NCI-H1417 (cell line): ENCODE results near the gene EXD3.
"Not testable (repeated sequence)": the region's sequence is repeated elsewhere in the genome, so short reads cannot be mapped to it uniquely, and the experiment has no call there.

Source experiments
- DNase-seq, 3 experiments: peaks; one replicate each; lab custom pipeline; 2025; lab: John Stamatoyannopoulos, UW

EXD3 gene

GRCh38 chr9:137339908-137340462 lies 83.0 kb downstream of the EXD3 start:
- DNase-seq, result not testable (repeated sequence)

DNA sequence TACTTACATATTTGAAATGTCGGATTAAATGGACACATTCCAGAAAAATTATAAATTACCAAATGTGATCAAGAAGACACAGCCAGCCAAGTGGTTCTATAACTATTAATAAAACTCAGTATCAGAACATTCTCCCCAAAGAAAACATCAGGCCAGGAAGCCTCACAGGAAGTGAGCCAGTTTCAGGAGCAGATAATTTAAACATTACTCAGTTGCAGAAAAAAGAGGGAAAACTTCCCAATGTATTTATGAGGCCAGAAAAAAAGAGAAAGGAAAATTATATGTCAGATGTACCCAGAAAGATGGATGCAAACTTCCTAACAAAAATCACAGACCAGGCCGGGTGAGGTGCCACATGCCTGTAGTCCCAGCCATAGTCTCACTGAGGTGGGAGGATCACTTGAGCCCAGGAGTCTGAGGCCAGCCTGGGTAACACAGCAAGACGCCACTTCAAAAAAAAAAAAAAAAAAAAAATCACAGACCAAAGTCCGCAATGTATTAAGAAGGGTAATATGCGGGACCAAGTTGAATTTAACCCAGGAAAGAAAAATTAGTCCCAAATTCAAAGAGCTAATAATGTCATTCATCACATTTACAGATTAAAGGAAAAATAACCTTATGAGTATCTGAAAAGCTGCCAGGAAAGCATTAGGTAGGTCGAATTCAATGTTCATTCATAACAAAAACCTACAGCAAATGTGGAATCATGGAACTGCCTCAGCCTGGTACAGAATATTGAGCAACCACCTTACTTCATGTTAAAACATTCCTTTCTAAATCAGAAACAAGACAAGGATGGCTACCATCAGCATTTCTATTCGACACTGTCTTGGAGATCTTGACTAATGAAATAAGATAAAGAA lies 83.7 kb downstream of the EXD3 start:
- DNase-seq, result no peak

GRCh38 chr9:137336735-137337134 lies 86.2 kb downstream of the EXD3 start:
- no peak for DNase-seq

- DNase-seq, result no peak
These were observed 89.8 kb downstream of the EXD3 start for GRCh38 chr9:137333016-137333671.

GRCh38 chr9:137331929-137332328 lies 91.0 kb downstream of the EXD3 start:
- DNase-seq, result no peak

- DNase-seq, result no peak
These were observed 92.3 kb downstream of the EXD3 start for GRCh38 chr9:137330689-137331088.

GRCh38 chr9:137329590-137329989 lies 93.4 kb downstream of the EXD3 start:
- not testable (repeated sequence) for DNase-seq

DNA sequence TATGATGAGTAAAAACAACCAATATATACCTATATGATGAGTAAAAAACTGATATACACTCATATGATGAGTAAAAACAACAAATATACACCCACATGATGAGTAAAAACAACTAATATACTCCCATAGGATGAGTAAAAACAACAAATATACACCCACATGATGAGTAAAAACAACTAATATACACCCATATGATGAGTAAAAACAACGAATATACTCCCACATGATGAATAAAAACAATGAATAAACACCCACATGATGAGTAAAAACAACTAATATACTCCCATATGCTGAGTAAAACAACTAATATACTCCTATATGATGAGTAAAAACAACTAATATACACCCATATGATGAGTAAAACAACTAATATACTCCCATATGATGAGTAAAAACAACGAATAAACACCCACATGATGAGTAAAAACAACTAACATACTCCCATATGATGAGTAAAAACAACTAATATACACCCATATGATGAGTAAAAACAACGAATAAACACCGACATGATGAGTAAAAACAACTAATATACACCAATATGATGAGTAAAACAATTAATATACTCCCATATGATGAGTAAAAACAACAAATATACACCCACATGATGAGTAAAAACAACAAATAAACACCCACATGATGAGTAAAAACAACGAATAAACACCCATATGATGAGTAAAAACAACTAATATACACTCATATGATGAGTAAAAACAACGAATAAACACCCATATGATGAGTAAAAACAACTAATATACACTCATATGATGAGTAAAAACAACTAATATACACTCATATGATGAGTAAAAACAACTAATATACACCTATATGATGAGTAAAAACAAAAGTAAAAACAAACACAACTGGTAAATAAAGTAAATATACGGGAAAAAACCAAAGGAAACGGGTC lies 95.1 kb downstream of the EXD3 start:
- not testable (repeated sequence) for DNase-seq

- no peak for DNase-seq
These were observed 96.4 kb downstream of the EXD3 start for GRCh38 chr9:137326445-137327065.

DNA sequence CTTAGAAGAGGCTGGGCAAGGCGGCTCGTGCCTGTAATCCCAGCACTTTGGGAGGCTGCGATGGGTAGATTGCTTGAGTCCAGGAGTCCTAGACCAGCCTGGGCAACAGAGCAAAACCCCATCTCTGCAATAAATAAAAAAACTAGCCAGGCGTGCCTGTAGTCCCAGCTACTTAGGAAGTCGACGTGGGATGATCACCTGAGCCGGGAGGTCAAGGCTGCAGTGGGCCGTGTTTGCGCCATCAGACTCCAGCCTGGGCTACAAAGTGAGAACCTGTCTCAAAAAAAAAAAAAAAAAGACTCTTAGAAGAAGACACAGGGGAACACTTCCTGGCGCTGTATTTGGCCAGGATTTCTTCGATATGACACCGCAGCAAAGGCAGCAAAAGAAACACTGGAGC lies 97.2 kb downstream of the EXD3 start:
- no peak for DNase-seq

GRCh38 chr9:137325124-137325523 lies 97.8 kb downstream of the EXD3 start:
- no peak for DNase-seq

DNA sequence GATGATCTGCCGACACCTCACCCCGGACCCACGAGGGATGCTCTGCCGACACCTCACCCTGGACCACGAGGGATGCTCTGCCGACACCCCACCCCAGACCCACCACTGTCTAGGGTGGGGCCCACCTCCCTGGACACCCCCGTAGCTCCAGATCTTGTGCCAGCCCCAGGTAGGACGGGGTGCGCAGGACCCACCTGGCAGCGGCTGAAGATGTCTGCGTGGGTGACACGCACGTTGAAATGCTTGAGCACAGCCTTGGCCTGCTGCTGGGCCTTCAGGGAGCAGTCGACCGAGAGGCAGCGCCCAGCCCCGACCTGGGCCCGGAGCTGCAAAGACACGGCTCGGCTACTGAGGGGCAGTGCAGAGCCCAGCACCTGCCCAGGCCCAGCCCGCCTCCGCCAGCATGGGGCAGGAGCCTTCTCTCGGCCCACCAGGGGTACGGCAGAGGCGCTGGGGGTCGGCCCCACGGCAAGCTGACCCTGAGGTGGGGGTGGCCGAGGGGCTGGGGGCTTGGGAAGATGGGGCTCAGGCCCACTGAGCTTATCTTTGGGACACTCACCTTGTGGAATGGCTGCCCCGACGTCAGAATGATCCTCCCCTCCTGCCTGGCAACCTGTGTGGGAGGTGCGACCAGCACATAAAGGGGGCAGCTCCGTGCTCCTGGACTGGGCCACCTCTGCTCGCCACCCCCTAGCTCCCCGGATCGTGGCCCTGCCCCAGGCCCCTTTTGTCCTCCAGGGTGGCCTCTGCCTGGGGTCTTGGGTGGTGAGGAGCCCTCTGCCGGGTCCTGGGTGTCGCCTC lies 99.2 kb downstream of the EXD3 start:
- no peak for DNase-seq

GRCh38 chr9:137321726-137322361 lies 101.1 kb downstream of the EXD3 start:
- no peak for DNase-seq

DNA sequence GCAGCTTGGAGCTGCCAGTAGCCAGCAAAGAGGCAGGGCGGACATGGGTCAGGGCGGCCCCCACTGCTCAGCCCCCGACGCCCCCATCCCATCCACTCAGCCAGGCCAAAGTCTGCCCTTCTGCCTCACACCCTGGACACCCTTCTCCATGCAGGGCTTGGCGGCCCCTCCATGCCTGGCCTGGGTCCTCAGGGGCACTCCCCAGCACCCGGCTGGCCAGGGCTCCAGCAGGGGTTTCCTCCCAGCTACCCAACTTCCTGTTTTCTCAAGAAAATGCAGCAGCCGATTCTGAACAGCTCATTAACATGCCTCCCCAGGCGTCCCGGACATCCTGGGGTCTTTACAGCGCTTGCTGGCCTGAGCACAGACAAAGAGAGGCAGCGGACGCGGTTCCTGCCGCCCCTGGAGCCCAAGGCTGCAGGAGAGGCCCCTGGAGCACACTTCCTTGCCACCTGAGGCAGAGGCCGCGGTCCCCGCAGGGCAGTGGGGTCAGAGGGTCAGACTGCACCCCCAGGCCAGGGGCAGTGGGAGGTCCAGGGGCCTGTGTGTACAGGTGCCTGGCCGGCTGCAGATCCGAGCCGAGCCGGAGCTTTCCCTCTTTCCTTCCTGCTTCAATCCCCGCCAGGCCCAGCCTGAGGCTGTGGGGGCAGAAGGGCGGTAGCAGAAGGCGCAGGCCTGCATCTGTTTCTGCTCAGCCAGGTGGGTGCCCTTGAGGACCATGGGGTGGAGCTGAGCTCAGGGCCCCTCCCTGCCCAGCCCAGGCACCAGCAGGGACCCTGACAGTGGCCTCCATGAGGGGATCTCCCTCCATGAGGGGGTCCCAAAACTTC lies 102.2 kb downstream of the EXD3 start:
- peak in 2 of 3 experiments; percentile 70 to 71 for DNase-seq

GRCh38 chr9:137319739-137320551 lies 103.0 kb downstream of the EXD3 start:
- DNase-seq, result no peak

DNA sequence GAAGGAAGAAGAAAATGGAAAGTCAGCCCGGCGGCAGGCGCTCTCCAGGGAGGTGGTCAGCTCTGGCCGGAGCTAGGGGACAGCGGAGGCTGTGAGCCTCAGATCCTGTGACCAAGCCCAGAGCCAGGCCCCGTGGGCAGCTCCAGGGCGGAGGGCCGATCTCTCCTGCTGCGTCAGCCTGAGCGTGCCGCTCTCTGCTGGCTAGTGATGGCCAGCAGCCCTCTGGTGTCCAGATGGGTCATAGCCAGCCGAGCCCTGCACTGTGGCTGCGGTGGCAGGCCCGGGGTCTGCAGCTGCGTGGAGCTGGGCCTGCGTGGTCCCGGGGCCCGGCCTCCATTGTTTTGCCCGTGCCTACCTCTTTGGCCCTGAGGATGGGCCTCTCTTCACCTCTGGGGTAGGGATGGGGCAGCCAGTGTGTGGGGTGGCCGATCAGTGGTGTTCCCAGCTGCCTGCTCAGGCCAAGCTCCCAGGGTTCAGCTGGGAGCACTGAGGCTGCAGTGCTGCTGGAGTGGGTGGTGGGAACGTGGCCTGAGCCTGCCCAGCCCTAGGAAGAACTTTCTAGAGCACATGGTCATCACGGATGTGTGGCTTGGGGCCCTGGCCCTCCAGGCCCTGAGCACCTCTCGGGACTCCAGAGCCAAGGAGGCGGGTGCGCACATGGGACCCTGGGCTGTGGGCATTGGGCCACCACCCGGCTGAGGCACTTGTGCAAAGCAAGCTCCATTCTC lies 103.8 kb downstream of the EXD3 start:
- no peak for DNase-seq

- no peak for DNase-seq
These were observed 104.4 kb downstream of the EXD3 start for GRCh38 chr9:137318602-137319001.
